Smooth muscle cell of the umbilical artery (primary cell): Measurements from ENCODE around the gene ZBED6. TPM values are rescaled to one million over a fixed set of nuclear protein-coding genes. Genes with fewer than 3 reads are reported as not detected.

Experiments used
- total RNA-seq: library from RNA; depleted of rRNA; stranded (reverse); fragments of >200 nt; gene quantifications from 2 replicates; pipeline ENCODE4 v1.2.3, GENCODE V29; 2014

ZBED6 gene, protein sequence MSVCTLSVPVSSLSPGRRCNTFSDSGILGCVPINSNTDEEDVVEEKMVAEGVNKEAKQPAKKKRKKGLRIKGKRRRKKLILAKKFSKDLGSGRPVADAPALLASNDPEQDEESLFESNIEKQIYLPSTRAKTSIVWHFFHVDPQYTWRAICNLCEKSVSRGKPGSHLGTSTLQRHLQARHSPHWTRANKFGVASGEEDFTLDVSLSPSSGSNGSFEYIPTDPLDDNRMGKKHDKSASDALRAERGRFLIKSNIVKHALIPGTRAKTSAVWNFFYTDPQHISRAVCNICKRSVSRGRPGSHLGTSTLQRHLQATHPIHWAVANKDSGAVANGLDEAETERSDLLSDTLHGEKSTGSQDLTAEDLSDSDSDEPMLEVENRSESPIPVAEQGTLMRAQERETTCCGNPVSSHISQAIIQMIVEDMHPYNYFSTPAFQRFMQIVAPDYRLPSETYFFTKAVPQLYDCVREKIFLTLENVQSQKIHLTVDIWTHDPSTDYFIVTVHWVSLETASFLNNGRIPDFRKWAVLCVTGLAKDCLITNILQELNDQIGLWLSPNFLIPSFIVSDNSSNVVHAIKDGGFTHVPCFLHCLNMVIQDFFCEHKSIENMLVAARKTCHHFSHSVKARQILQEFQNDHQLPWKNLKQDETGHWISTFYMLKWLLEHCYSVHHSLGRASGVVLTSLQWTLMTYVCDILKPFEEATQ (N-terminal part only)
- total RNA-seq: 7.9 and 14.3 TPM in 2 replicates

DNA sequence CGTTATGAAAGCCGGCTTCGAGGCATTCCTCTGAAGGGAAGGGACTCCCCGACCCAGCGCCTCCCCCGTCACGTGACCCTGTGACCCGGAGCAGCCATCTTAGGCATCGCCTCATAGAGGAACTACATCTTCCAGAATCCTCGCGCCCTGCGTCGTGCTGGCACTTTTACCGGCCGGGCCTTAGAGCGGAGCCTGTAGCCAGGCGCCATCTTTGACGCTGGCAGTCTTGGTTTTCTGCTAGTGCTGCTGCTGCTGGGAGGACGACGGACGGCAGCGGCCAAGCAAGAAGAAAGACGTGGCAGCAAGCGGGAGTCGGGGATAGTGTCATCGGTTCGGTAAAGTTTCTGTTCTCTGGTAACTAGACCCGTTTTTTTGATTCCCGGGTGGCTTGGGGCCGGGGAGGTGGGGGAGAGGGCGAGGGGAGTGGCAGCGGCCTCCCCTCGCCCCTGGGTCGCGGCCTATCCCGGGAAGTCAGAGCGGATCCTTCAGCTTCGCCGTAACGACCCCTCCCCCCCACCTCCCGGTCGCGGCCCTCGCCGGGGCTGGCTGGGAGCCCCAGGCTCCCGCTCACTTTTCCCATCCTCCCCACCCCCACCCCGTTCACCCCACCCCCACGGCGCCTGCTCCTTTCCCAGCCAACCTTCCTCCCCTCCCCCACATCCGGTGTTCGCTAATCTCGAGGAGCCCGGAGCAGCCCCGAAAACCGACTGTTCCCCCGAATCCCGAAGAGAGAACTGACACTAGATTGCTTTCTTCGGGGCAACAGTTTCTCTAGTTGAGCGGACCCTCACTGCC, at the start of gene ZBED6, which contains the start of gene ZC3H11A:
Gene ZBED6, plus strand, starts transcription at position 183 of the 795 bp plus-strand sequence. CDS start 1,900 bp downstream, outside the sequence.
Gene ZC3H11A, plus strand, starts transcription at position 183 of the 795 bp plus-strand sequence. CDS start 21,448 bp downstream, outside the sequence.

DNA sequence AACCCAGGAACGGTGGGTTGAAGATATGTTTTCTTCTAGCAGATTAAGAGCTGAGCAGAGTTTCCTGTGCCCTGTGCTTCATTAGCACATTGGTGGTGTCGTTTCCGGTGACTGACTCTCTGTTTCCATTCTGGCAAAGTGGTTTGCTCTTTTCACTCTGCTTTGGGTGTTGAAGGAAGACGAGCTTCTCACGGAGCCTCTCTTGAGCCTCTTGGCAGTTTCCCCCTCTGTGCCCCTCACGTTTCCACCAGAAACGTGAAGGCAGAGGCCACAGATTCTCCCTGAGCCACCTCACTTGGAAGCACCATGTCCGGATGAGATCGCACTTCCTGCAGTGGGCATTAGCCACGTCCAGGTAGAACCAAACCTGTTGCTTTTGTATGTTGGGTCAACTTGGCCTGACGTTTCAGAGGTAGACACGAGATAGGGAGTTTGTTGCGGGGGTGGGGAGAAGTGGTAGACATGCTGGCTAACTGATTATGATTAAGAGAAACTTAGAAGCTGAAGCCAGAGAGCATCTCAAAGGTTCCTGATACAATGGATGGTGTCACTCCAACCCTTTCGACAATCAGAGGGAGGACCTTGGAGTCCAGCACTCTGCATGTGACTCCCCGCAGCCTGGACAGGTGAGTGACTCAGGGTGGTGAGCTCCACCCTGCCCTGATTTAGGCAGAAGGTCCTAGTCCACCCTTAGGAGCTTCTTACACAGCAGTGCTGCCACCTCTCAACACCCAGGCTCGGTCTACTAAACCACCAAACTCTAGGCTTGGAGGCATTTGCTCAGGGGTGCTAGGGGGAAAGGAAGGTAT, 30.2 kb upstream of the ZBED6 start, which contains the start of gene LAX1:
Gene LAX1, plus strand, starts transcription at position 155 of the 809 bp plus-strand sequence. Its CDS starts 383 bp downstream, at position 538.

Other genes with a start within 250 kb of the ZBED6 start
- 126 and 247 TPM in 2 replicates for gene ATP2B4, start 168.8 kb upstream of the ZBED6 start, total RNA-seq
- gene LAX1, start 30.4 kb upstream of the ZBED6 start, total RNA-seq: 0.05 TPM in 1 of 2 replicates, not detected in the other
- 102 and 142 TPM in 2 replicates for gene ZC3H11A, start within 50 bp of the ZBED6 start, total RNA-seq
- gene SNRPE, start 66.0 kb downstream of the ZBED6 start, total RNA-seq: 40.1 and 93.6 TPM in 2 replicates